GM10266 (cell line): Measurements from ENCODE around the gene CEACAM8.

Experiments used
- DNase-seq: peaks from one replicate; pipeline ENCODE4 v3.0.0; 2012; ENCODE audit errors: extremely low spot score
- TF ChIP-seq, protein P1 (sequence below): IDR thresholded peaks from 2 replicates; pipeline ENCODE4 v1.5.1; 2012; ENCODE audit warnings: mild to moderate bottlenecking, low read depth; ENCODE audit not compliant: control insufficient read depth, insufficient read depth; ENCODE audit errors: missing control alignments

The CEACAM8 gene

DNA sequence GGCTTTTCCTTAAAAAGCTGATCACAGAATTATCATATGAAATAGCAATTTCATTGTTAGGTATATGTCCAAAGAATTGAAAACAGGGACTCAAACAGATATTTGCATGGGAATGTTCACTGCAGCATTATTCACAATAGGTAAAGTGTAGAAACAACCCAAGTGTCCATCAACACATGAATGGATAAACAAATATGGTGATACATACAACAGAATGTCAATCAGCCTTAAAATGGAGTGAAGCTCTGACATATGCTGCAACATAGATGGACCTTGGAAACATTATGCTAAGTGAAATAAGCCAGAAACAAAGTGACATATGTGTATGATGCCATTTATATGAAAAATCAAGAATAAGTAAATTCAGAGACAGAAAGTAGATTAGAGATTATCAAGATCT lies 60.3 kb downstream of the CEACAM8 start:
- TF ChIP-seq, protein P1, sequence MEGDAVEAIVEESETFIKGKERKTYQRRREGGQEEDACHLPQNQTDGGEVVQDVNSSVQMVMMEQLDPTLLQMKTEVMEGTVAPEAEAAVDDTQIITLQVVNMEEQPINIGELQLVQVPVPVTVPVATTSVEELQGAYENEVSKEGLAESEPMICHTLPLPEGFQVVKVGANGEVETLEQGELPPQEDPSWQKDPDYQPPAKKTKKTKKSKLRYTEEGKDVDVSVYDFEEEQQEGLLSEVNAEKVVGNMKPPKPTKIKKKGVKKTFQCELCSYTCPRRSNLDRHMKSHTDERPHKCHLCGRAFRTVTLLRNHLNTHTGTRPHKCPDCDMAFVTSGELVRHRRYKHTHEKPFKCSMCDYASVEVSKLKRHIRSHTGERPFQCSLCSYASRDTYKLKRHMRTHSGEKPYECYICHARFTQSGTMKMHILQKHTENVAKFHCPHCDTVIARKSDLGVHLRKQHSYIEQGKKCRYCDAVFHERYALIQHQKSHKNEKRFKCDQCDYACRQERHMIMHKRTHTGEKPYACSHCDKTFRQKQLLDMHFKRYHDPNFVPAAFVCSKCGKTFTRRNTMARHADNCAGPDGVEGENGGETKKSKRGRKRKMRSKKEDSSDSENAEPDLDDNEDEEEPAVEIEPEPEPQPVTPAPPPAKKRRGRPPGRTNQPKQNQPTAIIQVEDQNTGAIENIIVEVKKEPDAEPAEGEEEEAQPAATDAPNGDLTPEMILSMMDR = no peak
- no peak for DNase-seq

DNA sequence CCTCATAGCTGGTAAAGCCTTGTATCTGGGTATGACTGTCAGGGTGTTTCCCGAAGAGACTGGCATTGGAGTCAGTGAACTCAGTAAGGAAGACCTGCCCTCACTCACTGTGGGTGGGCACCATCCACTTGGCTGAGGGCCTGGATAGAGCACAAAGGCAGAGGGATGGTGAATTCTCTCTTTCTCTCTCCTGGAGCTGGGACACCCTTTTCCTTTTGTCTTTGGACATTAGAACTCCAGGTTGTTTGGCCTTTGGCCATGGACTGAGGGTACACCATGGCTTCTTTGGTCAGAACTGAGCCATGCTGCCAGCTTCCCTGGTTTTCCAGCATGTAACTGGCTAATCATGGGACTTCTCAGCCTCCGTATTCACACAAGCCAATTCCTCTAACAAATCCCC lies 61.8 kb downstream of the CEACAM8 start:
- TF ChIP-seq, protein P1 = no peak
- DNase-seq = no peak

DNA sequence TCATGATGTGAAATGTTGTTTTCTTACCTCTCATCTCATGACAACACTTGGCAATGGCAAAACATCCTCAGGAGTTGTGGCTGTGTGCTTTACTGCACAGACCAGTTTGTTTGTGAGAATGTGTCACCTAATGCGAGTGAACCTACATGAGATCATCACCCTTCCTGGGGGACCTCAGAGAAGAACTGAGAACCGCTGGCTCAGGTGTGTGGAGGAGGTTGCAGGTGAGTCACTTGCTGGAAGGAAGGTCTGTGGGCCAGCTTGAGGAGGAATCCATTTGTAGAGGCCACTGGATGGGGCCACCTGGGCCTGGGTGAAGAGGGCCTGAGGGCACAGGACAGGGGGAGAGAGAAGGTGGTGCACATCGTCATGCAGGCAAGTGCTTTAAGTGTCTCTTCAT lies 63.4 kb downstream of the CEACAM8 start:
- TF ChIP-seq, protein P1 = no peak
- DNase-seq = no peak
